HEK293 (cell line): Measurements from ENCODE around the gene SMAD4.

Experiments used
- CTCF ChIA-PET: fragments of 350-600 bp; formaldehyde crosslinking; extraction: SDS; loops from one replicate; lab custom pipeline; 2021; ENCODE audit warnings: antibody characterized with exemption; lab: Yijun Ruan, JAX
- POLR2A ChIA-PET: fragments of 300-600 bp; formaldehyde crosslinking; extraction: SDS; loops from one replicate; lab custom pipeline; 2020; ENCODE audit warnings: antibody characterized with exemption, inconsistent platforms; lab: Yijun Ruan, JAX
- H3K27ac ChIP-seq: fragments of 200-500 bp; sonication (Bioruptor generic); 2 replicates; pipeline ENCODE4 v1.5.1; 2014; ENCODE audit warnings: low read depth, low read length, control low read depth, inconsistent platforms; ENCODE audit errors: extremely low read depth
- H3K36me3 ChIP-seq, 2 experiments: fragments of 200-500 bp in 1 of 2; sonication (Bioruptor generic) in 1 of 2; 1 replicate in 1 of 2; 2 replicates in 1 of 2; pipeline ENCODE4 v1.5.1; 2014 to 2017; ENCODE audit warnings: inconsistent platforms in 2 of 2, low read length in 2 of 2; ENCODE audit not compliant: control insufficient read depth in 2 of 2, insufficient read depth in 1 of 2
- H3K4me1 ChIP-seq: fragments of 200-500 bp; sonication (Bioruptor generic); 2 replicates; pipeline ENCODE4 v1.5.1; 2014; ENCODE audit warnings: mild to moderate bottlenecking, low read length, inconsistent platforms; ENCODE audit not compliant: control insufficient read depth, insufficient read depth
- H3K4me3 ChIP-seq: 2 replicates; pipeline ENCODE4 v1.5.1; 2011; ENCODE audit warnings: low read depth, mild to moderate bottlenecking, control low read depth, low read length, moderate library complexity
- H3K9me3 ChIP-seq: fragments of 200-500 bp; sonication (Bioruptor generic); 2 replicates; pipeline ENCODE4 v1.5.1; 2014; ENCODE audit warnings: low read depth, low read length, inconsistent platforms; ENCODE audit not compliant: control insufficient read depth, insufficient read depth
- MZF1 ChIP-seq: fragments of 450-650 bp; formaldehyde crosslinking; IDR thresholded peaks from 2 replicates; pipeline ENCODE4 v1.5.1; 2017; ENCODE audit warnings: missing biosample characterization, missing genetic modification characterization, borderline replicate concordance
- OSR2 ChIP-seq: fragments of 450-650 bp; formaldehyde crosslinking; IDR thresholded peaks from 2 replicates; pipeline ENCODE4 v1.5.1; 2016; ENCODE audit warnings: missing biosample characterization, missing genetic modification characterization
- PRDM10 ChIP-seq: fragments of 450-650 bp; formaldehyde crosslinking; IDR thresholded peaks from 2 replicates; pipeline ENCODE4 v1.5.1; 2016; ENCODE audit warnings: missing biosample characterization, missing genetic modification characterization
- PRDM2 ChIP-seq: fragments of 450-650 bp; formaldehyde crosslinking; IDR thresholded peaks from 2 replicates; pipeline ENCODE4 v1.5.1; 2016; ENCODE audit warnings: missing biosample characterization, missing genetic modification characterization, borderline replicate concordance
- SP3 ChIP-seq: fragments of 450-650 bp; formaldehyde crosslinking; IDR thresholded peaks from 2 replicates; pipeline ENCODE4 v1.5.1; 2016; ENCODE audit warnings: missing biosample characterization, missing genetic modification characterization
- ZBTB17 ChIP-seq: fragments of 450-650 bp; formaldehyde crosslinking; IDR thresholded peaks from 2 replicates; pipeline ENCODE4 v1.5.1; 2016; ENCODE audit warnings: missing biosample characterization, missing genetic modification characterization
- ZBTB48 ChIP-seq: fragments of 450-650 bp; formaldehyde crosslinking; IDR thresholded peaks from 2 replicates; pipeline ENCODE4 v1.5.1; 2016; ENCODE audit warnings: missing biosample characterization, missing genetic modification characterization
- ZFP41 ChIP-seq: fragments of 450-650 bp; formaldehyde crosslinking; IDR thresholded peaks from 2 replicates; pipeline ENCODE4 v1.5.1; 2016; ENCODE audit warnings: missing biosample characterization, missing genetic modification characterization, borderline replicate concordance
- ZNF24 ChIP-seq: fragments of 450-650 bp; formaldehyde crosslinking; IDR thresholded peaks from 2 replicates; pipeline ENCODE4 v1.5.1; 2016; ENCODE audit warnings: missing biosample characterization, missing genetic modification characterization
- ZNF266 ChIP-seq: fragments of 450-650 bp; formaldehyde crosslinking; IDR thresholded peaks from 2 replicates; pipeline ENCODE4 v1.5.1; 2016; ENCODE audit warnings: missing biosample characterization, missing genetic modification characterization, low read depth
- ZNF580 ChIP-seq: fragments of 450-650 bp; formaldehyde crosslinking; IDR thresholded peaks from 2 replicates; pipeline ENCODE4 v1.5.1; 2016; ENCODE audit warnings: missing biosample characterization, missing genetic modification characterization
- ZNF843 ChIP-seq: fragments of 450-650 bp; formaldehyde crosslinking; IDR thresholded peaks from 2 replicates; pipeline ENCODE4 v1.5.1; 2016; ENCODE audit warnings: missing biosample characterization, missing genetic modification characterization
- ZXDB ChIP-seq: fragments of 450-650 bp; formaldehyde crosslinking; IDR thresholded peaks from 2 replicates; pipeline ENCODE4 v1.5.1; 2016; ENCODE audit warnings: missing biosample characterization, missing genetic modification characterization
- TF ChIP-seq, protein P1 (sequence below): fragments of 450-650 bp; formaldehyde crosslinking; IDR thresholded peaks from 2 replicates; pipeline ENCODE4 v1.5.1; 2017; ENCODE audit warnings: missing biosample characterization, missing genetic modification characterization
- TF ChIP-seq, protein P2 (sequence below): fragments of 450-650 bp; formaldehyde crosslinking; IDR thresholded peaks from 2 replicates; pipeline ENCODE4 v1.5.1; 2017; ENCODE audit warnings: missing biosample characterization, missing genetic modification characterization

The SMAD4 gene

GRCh38 chr18:51007790-51008139 is 22.2 kb upstream of the SMAD4 start:
- ChIA-PET POLR2A (interaction anchor here (1.4 kb wide), 1 partner anchor 22 kb away, joined by 3 read pairs; no protein-coding TSS in a partner anchor), CTCF (interaction anchor here (0.6 to 0.9 kb wide), 2 partner anchors 8 to 37 kb away, joined by 3 to 5 read pairs; no protein-coding TSS in a partner anchor)
- peaks cover 30% of the 10 kb centered on the region for H3K4me1 ChIP-seq
- H3K27ac ChIP-seq, result no peak overlapping the region
- peak; percentile 85 for TF ChIP-seq PRDM10 (tag by site-specific recombination)
- TF ChIP-seq ZNF266, result no peak
- H3K36me3 ChIP-seq, result no peaks in the 10 kb centered on the region
- H3K9me3 ChIP-seq, result no peaks in the 10 kb centered on the region
- no peak overlapping the region for H3K4me3 ChIP-seq

DNA sequence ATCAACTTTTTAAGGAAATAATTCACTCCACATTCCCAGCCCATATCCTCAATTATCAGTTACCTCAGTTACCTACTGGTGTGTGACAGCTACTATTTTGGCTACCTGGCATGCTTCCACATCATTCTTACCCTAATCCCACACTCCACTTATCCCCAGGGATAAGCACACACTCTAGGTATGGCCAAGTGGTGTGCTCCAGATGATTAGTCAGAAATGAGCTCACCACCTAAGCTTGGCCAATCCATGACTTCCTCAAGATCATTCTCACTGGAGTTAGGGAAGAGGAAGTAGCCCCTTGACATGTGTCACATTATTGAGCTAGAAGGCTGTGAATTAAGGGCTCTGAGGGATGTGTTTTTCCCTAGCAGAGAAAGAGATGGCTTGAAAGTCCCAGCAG is 20.9 kb upstream of the SMAD4 start:
- no peaks in the 10 kb centered on the region for H3K9me3 ChIP-seq
- CTCF ChIA-PET, result interaction anchor here (0.5 to 2.3 kb wide), 4 partner anchors 43 to 188 kb away, joined by 3 to 6 read pairs (median 4); no protein-coding TSS in a partner anchor
- peaks cover 30% of the 10 kb centered on the region for H3K4me1 ChIP-seq
- POLR2A ChIA-PET, result interaction anchor here (0.6 to 1.9 kb wide), 4 partner anchors 20 to 184 kb away, joined by 3 to 7 read pairs (median 5); partner anchors contain the start of genes ME2 and SMAD4
- no peak overlapping the region for H3K4me3 ChIP-seq
- no peaks in the 10 kb centered on the region for H3K36me3 ChIP-seq
- no peak overlapping the region; the same call in 1 of the 2 replicates for H3K27ac ChIP-seq
- TF ChIP-seq ZNF24 (0 out of 2 replicates have a peak, but pooled peaks have one; percentile 28), ZFP41 (tag by site-specific recombination) (no peak), ZBTB17 (tag by site-specific recombination) (peak; percentile 54), PRDM10 (tag by site-specific recombination) (peak; percentile 96), ZNF580 (0 out of 2 replicates have a peak, but pooled peaks have one; percentile 60), ZXDB (tag by site-specific recombination) (peak; percentile 78), OSR2 (peak; percentile 99), PRDM2 (tag by site-specific recombination) (no peak), ZBTB48 (tag by site-specific recombination) (peak; percentile 92), MZF1 (tag by site-specific recombination) (peak; percentile 20; the same call in 1 of the 2 replicates), SP3 (tag by site-specific recombination) (0 out of 2 replicates have a peak, but pooled peaks have one; percentile 49), ZNF843 (tag by site-specific recombination) (peak; percentile 77)
- TF ChIP-seq, protein P1, sequence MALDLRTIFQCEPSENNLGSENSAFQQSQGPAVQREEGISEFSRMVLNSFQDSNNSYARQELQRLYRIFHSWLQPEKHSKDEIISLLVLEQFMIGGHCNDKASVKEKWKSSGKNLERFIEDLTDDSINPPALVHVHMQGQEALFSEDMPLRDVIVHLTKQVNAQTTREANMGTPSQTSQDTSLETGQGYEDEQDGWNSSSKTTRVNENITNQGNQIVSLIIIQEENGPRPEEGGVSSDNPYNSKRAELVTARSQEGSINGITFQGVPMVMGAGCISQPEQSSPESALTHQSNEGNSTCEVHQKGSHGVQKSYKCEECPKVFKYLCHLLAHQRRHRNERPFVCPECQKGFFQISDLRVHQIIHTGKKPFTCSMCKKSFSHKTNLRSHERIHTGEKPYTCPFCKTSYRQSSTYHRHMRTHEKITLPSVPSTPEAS (tag by site-specific recombination), result peak; percentile 45; the same call in 1 of the 2 replicates
- TF ChIP-seq, protein P2, sequence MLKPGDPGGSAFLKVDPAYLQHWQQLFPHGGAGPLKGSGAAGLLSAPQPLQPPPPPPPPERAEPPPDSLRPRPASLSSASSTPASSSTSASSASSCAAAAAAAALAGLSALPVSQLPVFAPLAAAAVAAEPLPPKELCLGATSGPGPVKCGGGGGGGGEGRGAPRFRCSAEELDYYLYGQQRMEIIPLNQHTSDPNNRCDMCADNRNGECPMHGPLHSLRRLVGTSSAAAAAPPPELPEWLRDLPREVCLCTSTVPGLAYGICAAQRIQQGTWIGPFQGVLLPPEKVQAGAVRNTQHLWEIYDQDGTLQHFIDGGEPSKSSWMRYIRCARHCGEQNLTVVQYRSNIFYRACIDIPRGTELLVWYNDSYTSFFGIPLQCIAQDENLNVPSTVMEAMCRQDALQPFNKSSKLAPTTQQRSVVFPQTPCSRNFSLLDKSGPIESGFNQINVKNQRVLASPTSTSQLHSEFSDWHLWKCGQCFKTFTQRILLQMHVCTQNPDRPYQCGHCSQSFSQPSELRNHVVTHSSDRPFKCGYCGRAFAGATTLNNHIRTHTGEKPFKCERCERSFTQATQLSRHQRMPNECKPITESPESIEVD, result no peak
